C4-2B (cell line): ENCODE results near the gene SMAGP.

ENCODE experiments used
- H3K27ac ChIP-seq: fragments of 450-650 bp; 2 replicates; pipeline ENCODE4 v1.5.1; 2017
- ZFX ChIP-seq: fragments of 450-650 bp; IDR thresholded peaks from 2 replicates; pipeline ENCODE4 v1.6.1; 2017
- TF ChIP-seq, protein P1 (sequence below): fragments of 450-650 bp; conservative IDR thresholded peaks from 2 replicates; pipeline ENCODE4 v1.5.1; 2017; ENCODE audit warnings: mild to moderate bottlenecking

Gene SMAGP

DNA sequence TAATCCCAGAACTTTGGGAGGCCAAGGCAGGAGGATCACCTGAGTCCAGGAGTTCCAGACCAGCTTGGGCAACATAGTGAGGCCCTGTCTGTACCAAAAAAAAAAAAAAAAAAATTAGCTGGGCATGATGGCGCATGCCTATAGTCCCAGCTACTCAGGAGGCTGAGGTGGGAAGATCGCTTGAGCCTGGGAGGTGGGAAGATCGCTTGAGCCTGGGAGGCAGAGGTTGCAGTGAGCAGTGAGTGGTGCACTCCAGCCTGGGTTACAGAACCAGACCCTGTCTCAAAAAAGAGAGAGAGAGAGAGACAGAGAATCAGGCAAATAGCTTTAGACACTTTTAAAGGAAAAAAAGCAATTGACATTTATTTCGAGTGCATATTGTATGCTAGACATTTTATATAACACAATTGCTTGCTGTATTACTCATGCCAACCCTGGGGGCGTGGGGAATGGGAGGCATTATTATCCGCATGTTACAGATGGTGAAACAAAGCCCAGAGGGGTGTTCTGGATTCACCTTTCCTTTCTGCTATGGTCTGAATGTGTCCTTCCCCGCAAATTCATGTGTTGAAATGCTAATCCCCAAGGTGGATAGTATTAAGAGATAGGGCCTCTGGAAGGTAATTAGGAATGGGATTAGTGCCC, 62.1 kb downstream of the SMAGP start:
- no peak for TF ChIP-seq ZFX
- TF ChIP-seq, protein P1, sequence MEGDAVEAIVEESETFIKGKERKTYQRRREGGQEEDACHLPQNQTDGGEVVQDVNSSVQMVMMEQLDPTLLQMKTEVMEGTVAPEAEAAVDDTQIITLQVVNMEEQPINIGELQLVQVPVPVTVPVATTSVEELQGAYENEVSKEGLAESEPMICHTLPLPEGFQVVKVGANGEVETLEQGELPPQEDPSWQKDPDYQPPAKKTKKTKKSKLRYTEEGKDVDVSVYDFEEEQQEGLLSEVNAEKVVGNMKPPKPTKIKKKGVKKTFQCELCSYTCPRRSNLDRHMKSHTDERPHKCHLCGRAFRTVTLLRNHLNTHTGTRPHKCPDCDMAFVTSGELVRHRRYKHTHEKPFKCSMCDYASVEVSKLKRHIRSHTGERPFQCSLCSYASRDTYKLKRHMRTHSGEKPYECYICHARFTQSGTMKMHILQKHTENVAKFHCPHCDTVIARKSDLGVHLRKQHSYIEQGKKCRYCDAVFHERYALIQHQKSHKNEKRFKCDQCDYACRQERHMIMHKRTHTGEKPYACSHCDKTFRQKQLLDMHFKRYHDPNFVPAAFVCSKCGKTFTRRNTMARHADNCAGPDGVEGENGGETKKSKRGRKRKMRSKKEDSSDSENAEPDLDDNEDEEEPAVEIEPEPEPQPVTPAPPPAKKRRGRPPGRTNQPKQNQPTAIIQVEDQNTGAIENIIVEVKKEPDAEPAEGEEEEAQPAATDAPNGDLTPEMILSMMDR: no peak

DNA sequence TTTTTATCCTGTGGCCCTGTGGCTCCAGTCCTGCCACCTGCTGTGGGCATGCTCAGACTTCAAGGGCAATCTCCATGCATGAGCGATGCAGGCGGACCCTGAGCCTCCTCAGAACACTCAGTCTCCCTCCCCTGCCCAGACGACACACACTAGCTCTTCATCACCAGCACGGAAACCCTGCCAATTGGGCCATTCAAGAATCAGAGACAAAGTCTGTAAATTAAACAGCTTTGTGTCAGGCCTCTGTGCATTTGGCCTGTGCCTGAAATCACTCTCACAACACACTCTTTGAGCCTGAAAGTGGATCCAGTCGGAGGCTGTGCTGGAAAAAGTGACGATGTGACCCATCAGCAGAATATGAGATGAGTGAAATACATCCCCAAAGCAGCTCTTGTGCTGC, 64.9 kb downstream of the SMAGP start:
- TF ChIP-seq, protein P1: no peak
- no peak for TF ChIP-seq ZFX
- H3K27ac ChIP-seq: no peak overlapping the region

More for the DNA sequence above, 62.1 kb downstream of the SMAGP start:
- H3K27ac ChIP-seq: no peak overlapping the region

DNA sequence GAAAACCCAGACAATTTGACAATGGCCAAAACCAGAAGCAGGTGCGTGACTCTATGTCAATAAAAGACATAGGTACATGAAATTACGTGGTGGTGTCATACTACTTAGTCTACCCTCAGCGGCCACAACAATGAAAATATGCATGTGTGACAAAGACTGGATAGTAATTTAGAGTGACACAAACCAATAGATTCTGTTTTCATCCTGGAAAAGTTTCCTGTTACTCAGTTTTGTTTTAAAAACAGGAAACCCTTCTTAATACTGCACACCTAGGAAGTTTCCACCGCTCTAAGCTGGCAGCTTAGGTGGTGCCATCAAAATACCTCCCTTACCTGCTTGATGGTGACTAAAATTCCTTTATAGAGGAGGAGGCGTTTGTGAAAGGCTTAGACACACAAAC, 67.5 kb downstream of the SMAGP start:
- no peak for TF ChIP-seq ZFX
- TF ChIP-seq, protein P1: no peak
- no peak overlapping the region for H3K27ac ChIP-seq

DNA sequence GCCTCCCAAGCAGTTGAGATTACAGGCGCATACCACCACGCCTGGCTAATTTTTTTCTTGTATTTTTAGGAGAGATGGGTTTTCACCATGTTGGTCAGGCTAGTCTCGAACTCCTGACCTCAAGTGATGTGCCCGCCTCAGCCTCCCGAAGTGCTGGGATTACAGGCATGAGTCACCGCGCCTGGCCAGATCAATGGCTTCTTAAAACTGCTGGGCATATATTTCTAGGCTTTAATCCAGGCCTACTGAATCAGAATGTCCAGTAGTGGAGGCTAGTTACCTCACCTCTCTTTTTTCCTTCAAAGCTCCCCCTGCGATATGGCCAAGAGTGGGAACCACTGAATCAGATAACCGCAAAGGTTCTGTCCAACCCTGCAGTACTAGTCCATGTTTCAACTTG, 69.4 kb downstream of the SMAGP start:
- no peak overlapping the region for H3K27ac ChIP-seq
- TF ChIP-seq ZFX: no peak
- TF ChIP-seq, protein P1: no peak

DNA sequence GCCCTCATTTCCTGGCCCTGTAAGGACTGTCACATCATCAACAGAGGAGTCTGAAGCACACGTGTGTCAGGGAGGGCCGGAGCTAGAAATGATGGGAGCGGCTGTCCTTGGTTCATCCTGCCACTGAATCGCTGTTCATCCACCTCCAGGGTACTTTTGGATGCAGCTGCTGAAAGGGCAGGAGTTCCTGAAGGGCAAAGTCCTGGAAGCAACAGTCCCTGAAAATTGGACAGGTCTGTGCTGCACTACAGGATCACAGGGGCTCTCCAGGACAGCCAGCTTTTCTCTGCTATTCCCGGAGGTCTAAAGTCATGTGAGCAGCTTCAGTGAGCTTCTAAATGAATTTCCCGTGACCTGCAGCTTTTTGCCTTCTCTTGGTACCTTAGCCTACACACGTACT, 70.1 kb downstream of the SMAGP start:
- TF ChIP-seq ZFX: no peak
- TF ChIP-seq, protein P1: no peak
- no peak overlapping the region for H3K27ac ChIP-seq

DNA sequence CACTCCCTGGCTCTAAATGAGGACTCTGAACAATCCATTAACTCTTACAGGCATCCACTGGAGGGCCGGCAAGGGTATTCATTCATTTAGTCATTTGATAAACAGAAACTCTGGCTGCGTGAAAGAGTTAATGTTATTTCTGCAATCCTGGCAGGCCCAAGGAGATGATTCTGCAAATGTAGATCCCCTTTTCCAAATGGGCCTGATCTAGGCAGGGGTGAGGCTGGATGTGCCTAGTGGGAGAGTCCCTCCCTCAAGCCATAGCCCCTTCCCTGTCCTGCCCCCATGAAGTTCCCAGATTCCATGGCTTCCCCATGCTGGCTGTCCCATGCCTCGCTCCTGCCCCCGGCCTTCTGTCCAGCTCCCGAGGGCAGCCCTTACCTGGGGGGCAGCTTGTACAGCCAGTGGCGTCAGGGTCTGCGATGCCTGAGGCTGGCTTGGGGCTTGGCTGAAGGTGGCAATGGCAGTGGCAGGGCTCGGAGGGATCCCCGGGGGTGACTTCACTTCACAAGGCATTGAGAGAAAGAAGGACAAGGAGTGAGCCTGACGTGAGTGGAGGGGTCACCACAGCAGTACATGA, 70.8 kb downstream of the SMAGP start:
- H3K27ac ChIP-seq: no peak overlapping the region
- TF ChIP-seq, protein P1: no peak
- no peak for TF ChIP-seq ZFX

DNA sequence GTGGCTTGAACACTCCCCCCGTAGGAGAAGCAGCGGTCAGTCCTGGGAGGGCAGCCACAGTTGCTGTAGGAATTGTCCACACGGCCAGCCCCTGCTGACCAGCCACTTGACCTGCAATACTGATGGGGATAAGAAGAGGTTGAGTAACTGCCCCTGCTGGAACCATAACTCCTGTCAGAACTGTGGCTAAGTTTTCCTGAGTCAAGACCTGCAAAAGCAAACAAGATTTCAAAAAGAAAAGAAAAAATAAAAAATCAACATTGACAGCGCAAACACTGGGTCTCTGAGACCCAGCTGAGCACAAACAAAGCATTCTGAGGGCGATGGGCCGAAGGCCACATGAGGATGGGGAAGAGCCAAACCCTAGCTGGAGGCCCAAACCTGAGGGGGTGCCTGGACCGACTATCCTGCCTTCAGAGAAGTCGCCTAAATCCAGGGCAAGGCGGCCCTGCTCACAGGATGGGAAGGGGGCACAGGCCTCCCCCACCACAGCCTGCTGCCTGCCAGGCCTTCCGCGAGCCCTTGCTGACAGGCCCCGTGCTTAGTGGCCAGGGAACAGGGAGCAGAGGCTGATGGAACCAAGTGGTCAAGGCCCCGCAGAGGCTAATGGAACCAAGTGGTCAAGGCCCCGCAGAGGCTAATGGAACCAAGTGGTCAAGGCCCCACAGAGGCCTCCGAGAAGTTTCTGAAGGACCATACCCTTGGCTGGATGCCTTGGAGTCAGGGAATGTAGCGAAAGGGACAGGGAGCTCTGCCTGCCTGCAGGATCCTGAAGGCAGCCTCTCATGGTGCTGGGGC, 71.4 kb downstream of the SMAGP start:
- TF ChIP-seq, protein P1: no peak
- TF ChIP-seq ZFX: no peak

More for the DNA sequence above, 71.4 kb downstream of the SMAGP start:
- H3K27ac ChIP-seq: no peak overlapping the region
